ENCODE data around the gene REC8. TPM values are rescaled to one million over a fixed set of nuclear protein-coding genes. Genes with fewer than 3 reads are reported as not detected.

Gene REC8
- total RNA-seq, 1 experiment from 2014 or later = 4.8 TPM

Other genes with a start within 250 kb of the REC8 start
- gene DHRS4, start 218.3 kb upstream of the REC8 start, total RNA-seq (2014; rRNA removed; shearing (Covaris generic)) = 25.4 and 40.9 TPM in 2 replicates
- 15.1 and 20.2 TPM in 2 replicates for gene DHRS4L2, start 183.2 kb upstream of the REC8 start, total RNA-seq (2014; rRNA removed; shearing (Covaris generic))
- not detected in 2 replicates for gene CARMIL3, start 120.1 kb upstream of the REC8 start, total RNA-seq (2014; rRNA removed; shearing (Covaris generic))
- gene CPNE6, start 100.5 kb upstream of the REC8 start, total RNA-seq (2014; rRNA removed; shearing (Covaris generic)) = not detected in 2 replicates
- gene PCK2, start 77.8 kb upstream of the REC8 start, total RNA-seq (2014; rRNA removed; shearing (Covaris generic)) = 3.5 and 15.6 TPM in 2 replicates
- gene DCAF11, start 57.3 kb upstream of the REC8 start, total RNA-seq (2014; rRNA removed; shearing (Covaris generic)) = 67.7 and 78.7 TPM in 2 replicates
- gene NRL, start 57.1 kb upstream of the REC8 start, total RNA-seq (2014; rRNA removed; shearing (Covaris generic)) = 1.3 and 4.9 TPM in 2 replicates
- gene FITM1, start 41.4 kb upstream of the REC8 start, total RNA-seq (2014; rRNA removed; shearing (Covaris generic)) = 0.27 TPM in 1 of 2 replicates, not detected in the other
- 358 and 437 TPM in 2 replicates for gene PSME1, start 35.9 kb upstream of the REC8 start, total RNA-seq (2014; rRNA removed; shearing (Covaris generic))
- gene EMC9, start 30.5 kb upstream of the REC8 start, total RNA-seq (2014; rRNA removed; shearing (Covaris generic)) = 30.1 and 30.6 TPM in 2 replicates
- gene PSME2, start 25.5 kb upstream of the REC8 start, total RNA-seq (2014; rRNA removed; shearing (Covaris generic)) = 342 and 389 TPM in 2 replicates
- 64.9 and 68.0 TPM in 2 replicates for gene RNF31, start 24.6 kb upstream of the REC8 start, total RNA-seq (2014; rRNA removed; shearing (Covaris generic))
- gene IRF9, start 10.8 kb upstream of the REC8 start, total RNA-seq (2014; rRNA removed; shearing (Covaris generic)) = 153 and 160 TPM in 2 replicates
- gene IPO4, start 16.7 kb downstream of the REC8 start, total RNA-seq (2014; rRNA removed; shearing (Covaris generic)) = 26.8 and 141 TPM in 2 replicates
- 132 and 141 TPM in 2 replicates for gene TM9SF1, start 23.4 kb downstream of the REC8 start, total RNA-seq (2014; rRNA removed; shearing (Covaris generic))
- gene TSSK4, start 33.6 kb downstream of the REC8 start, total RNA-seq (2014; rRNA removed; shearing (Covaris generic)) = not detected in 2 replicates
- gene CHMP4A, start 41.4 kb downstream of the REC8 start, total RNA-seq (2014; rRNA removed; shearing (Covaris generic)) = 36.5 and 44.8 TPM in 2 replicates
- 16.9 and 23.4 TPM in 2 replicates for gene MDP1, start 44.0 kb downstream of the REC8 start, total RNA-seq (2014; rRNA removed; shearing (Covaris generic))
- gene NEDD8, start 60.3 kb downstream of the REC8 start, total RNA-seq (2014; rRNA removed; shearing (Covaris generic)) = 335 and 388 TPM in 2 replicates
- 85.6 and 114 TPM in 2 replicates for gene GMPR2, start 60.8 kb downstream of the REC8 start, total RNA-seq (2014; rRNA removed; shearing (Covaris generic))
- 45.9 and 58.1 TPM in 2 replicates for gene TINF2, start 70.5 kb downstream of the REC8 start, total RNA-seq (2014; rRNA removed; shearing (Covaris generic))
- gene TGM1, start 91.1 kb downstream of the REC8 start, total RNA-seq (2014; rRNA removed; shearing (Covaris generic)) = 0.05 and 0.12 TPM in 2 replicates
- gene RABGGTA, start 99.5 kb downstream of the REC8 start, total RNA-seq (2014; rRNA removed; shearing (Covaris generic)) = 15.4 and 17.7 TPM in 2 replicates
- 15.4 and 20.9 TPM in 2 replicates for gene DHRS1, start 127.7 kb downstream of the REC8 start, total RNA-seq (2014; rRNA removed; shearing (Covaris generic))
- gene NOP9, start 127.8 kb downstream of the REC8 start, total RNA-seq (2014; rRNA removed; shearing (Covaris generic)) = 8.9 and 14.0 TPM in 2 replicates
- not detected in 2 replicates for gene CIDEB, start 135.9 kb downstream of the REC8 start, total RNA-seq (2014; rRNA removed; shearing (Covaris generic))
- 0.64 and 1.2 TPM in 2 replicates for gene LTB4R2, start 138.1 kb downstream of the REC8 start, total RNA-seq (2014; rRNA removed; shearing (Covaris generic))
- gene LTB4R, start 139.4 kb downstream of the REC8 start, total RNA-seq (2014; rRNA removed; shearing (Covaris generic)) = 0.98 and 1.9 TPM in 2 replicates
- gene ADCY4, start 163.0 kb downstream of the REC8 start, total RNA-seq (2014; rRNA removed; shearing (Covaris generic)) = not detected in 2 replicates
- not detected in 2 replicates for gene RIPK3, start 167.9 kb downstream of the REC8 start, total RNA-seq (2014; rRNA removed; shearing (Covaris generic))
- gene NFATC4, start 196.1 kb downstream of the REC8 start, total RNA-seq (2014; rRNA removed; shearing (Covaris generic)) = 0.37 and 0.44 TPM in 2 replicates
- gene NYNRIN, start 226.9 kb downstream of the REC8 start, total RNA-seq (2014; rRNA removed; shearing (Covaris generic)) = not detected in 2 replicates

Data from M059J (cell line).